ENCODE data around the gene LRRC57. TPM values are rescaled to one million over a fixed set of nuclear protein-coding genes. Genes with fewer than 3 reads are reported as not detected.

The LRRC57 gene
- polyA plus RNA-seq, 3 donors: 7.8 to 17.4 (median 11.2) TPM

- H3K4me3 ChIP-seq (replicated peaks in 1 of 3; ENCODE audit: low read depth in 2 of 3, low read length in 3 of 3): no peak overlapping the region
- intact Hi-C loops (cut with micrococcal nuclease): no loop called here
- H3K79me2 ChIP-seq (ENCODE audit: insufficient read depth, low read length): no peaks in the 10 kb centered on the region
- peaks cover 30 to 45% (median 41%) of the 10 kb centered on the region in 3 donors for H3K27me3 Mint-ChIP-seq (ENCODE audit: low read depth in 3 of 3)
- WGBS (ENCODE audit: insufficient coverage): 93% methylated on average over 4 of the region's 8 CpGs
- H3K4me1 ChIP-seq (ENCODE audit: control insufficient read depth in 1 of 2, insufficient read depth in 2 of 2, low read length in 2 of 2): peaks cover 11 to 13% of the 10 kb centered on the region in 2 donors
- peaks cover 13% of the 10 kb centered on the region for H3K4me1 Mint-ChIP-seq
- no peak for DNase-seq
- no peaks in the 10 kb centered on the region for H4K20me1 ChIP-seq (ENCODE audit: insufficient read depth, low read length)
- no peak overlapping the region for H3K4me3 Mint-ChIP-seq
- H3K36me3 ChIP-seq (replicated peaks in 1 of 2; ENCODE audit: control insufficient read depth in 1 of 2, insufficient read depth in 2 of 2, low read length in 2 of 2): no peaks in the 10 kb centered on the region
- no peak overlapping the region for H3K27ac ChIP-seq (ENCODE audit: low read depth in 1 of 2, low read length in 2 of 2)
- TF ChIP-seq CTCF (IDR thresholded peaks at IDR 0.05): no peak
- H3K4me2 ChIP-seq (replicated peaks; ENCODE audit: extremely low read depth, low read length, poor library complexity, severe bottlenecking): no peak overlapping the region
- no peaks in the 10 kb centered on the region for H3K36me3 Mint-ChIP-seq
- H3K9me3 ChIP-seq (replicated peaks in 1 of 2; ENCODE audit: control insufficient read depth in 1 of 2, insufficient read depth in 1 of 2, low read length in 2 of 2): no peaks in the 10 kb centered on the region
- no peak overlapping the region for H2AFZ ChIP-seq (ENCODE audit: insufficient read depth, low read depth, low read length, poor library complexity, severe bottlenecking)
- H3K9ac ChIP-seq (ENCODE audit: insufficient read depth, low read length, poor library complexity, severe bottlenecking): no peak overlapping the region
- no peaks in the 10 kb centered on the region for H3K9me3 Mint-ChIP-seq
- peaks cover 5 to 20% of the 10 kb centered on the region in 2 donors for H3K27me3 ChIP-seq (ENCODE audit: control insufficient read depth in 2 of 2, insufficient read depth in 2 of 2, low read length in 2 of 2)
- no peak overlapping the region for H3K27ac Mint-ChIP-seq
Observed at GRCh38 chr15:42582569-42583375, 34.2 kb upstream of the LRRC57 start.

- Histone ChIP-seq H2AFZ (ENCODE audit: insufficient read depth, low read depth, low read length, poor library complexity, severe bottlenecking) (peak overlapping the region; percentile 91), H3K4me2 (replicated peaks; ENCODE audit: extremely low read depth, low read length, poor library complexity, severe bottlenecking) (peak overlapping the region; percentile 81), H3K27ac (ENCODE audit: low read depth in 1 of 2, low read length in 2 of 2) (no peak overlapping the region), H3K27me3 (ENCODE audit: control insufficient read depth in 2 of 2, insufficient read depth in 2 of 2, low read length in 2 of 2) (peaks cover 17 to 31% of the 10 kb centered on the region in 2 donors), H3K9me3 (replicated peaks in 1 of 2; ENCODE audit: control insufficient read depth in 1 of 2, insufficient read depth in 1 of 2, low read length in 2 of 2) (no peaks in the 10 kb centered on the region), H4K20me1 (ENCODE audit: insufficient read depth, low read length) (no peaks in the 10 kb centered on the region), H3K79me2 (ENCODE audit: insufficient read depth, low read length) (no peaks in the 10 kb centered on the region), H3K4me1 (ENCODE audit: control insufficient read depth in 1 of 2, insufficient read depth in 2 of 2, low read length in 2 of 2) (peaks cover 13 to 16% of the 10 kb centered on the region in 2 donors), H3K4me3 (replicated peaks in 1 of 3; ENCODE audit: low read depth in 2 of 3, low read length in 3 of 3) (peak overlapping the region; percentile 26 to 75 (median 34)), H3K9ac (ENCODE audit: insufficient read depth, low read length, poor library complexity, severe bottlenecking) (no peak overlapping the region), H3K36me3 (replicated peaks in 1 of 2; ENCODE audit: control insufficient read depth in 1 of 2, insufficient read depth in 2 of 2, low read length in 2 of 2) (no peaks in the 10 kb centered on the region)
- peak; percentile 62 to 75 (median 67) for DNase-seq
- under 1% methylated on average over 27 of the region's 37 CpGs for WGBS (ENCODE audit: insufficient coverage)
- H3K27me3 Mint-ChIP-seq (ENCODE audit: low read depth in 3 of 3): peaks cover 43 to 59% (median 55%) of the 10 kb centered on the region in 3 donors
- intact Hi-C loops (cut with micrococcal nuclease): no loop called here
- H3K4me3 Mint-ChIP-seq: peak overlapping the region; percentile 84 to 90
- H3K36me3 Mint-ChIP-seq: no peaks in the 10 kb centered on the region
- peaks cover 20% of the 10 kb centered on the region for H3K4me1 Mint-ChIP-seq
- TF ChIP-seq CTCF (IDR thresholded peaks at IDR 0.05): no peak
- H3K27ac Mint-ChIP-seq: peak overlapping the region in 1 of 7 donors; percentile 63
- peaks cover 0 to under 1% (median 0%) of the 10 kb centered on the region in 7 donors for H3K9me3 Mint-ChIP-seq
Observed at GRCh38 chr15:42581272-42581730, 32.7 kb upstream of the LRRC57 start.
